MM.1S (cell line): Measurements from ENCODE around the gene TLCD1.

ENCODE experiments used
- CTCF ChIP-seq: fragments of 300-600 bp; sonication (generic); IDR thresholded peaks from 2 replicates; pipeline ENCODE4 v1.5.1; 2016; ENCODE audit warnings: antibody characterized with exemption, low read length, mixed read lengths
- EZH2 ChIP-seq: fragments of 300-600 bp; sonication (generic); optimal IDR thresholded peaks from 2 replicates; pipeline ENCODE3; 2017; ENCODE audit warnings: low read depth, mild to moderate bottlenecking, antibody characterized with exemption, low read length, mixed read lengths

DNA sequence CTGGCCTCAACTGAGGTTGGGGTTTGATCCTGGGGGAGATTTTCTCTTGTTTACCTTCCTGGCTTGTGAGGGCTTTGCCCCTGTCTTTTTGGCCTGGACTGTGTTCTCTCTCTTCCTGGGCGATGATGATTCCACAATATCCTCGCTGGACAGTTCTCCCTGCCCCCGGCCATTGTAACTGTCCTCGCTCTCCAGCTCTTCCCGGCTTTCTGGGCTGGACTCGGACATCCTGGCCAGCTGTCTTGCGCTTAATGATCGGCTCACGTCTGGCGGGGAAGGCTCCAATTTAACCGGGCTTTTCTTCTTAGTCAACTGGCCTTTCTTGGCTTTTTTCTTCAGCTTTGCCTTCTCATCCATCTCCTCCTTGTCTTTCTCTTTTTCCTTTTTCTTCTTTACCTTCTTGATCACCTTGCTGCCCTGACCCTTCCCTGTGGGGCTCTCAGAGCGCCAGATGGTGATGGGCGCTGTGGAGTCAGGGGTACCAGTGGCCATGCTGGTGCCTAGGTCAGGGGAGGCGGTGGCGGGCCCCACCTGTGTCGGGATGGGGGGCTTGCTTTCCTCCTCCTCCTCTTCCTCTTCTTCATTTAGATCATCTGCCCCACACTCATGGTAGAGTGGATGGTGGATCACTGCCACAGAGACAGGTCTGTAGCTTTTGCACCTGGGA is 22.3 kb downstream of the TLCD1 start:
- TF ChIP-seq EZH2 (no peak), CTCF (no peak)
